ENCODE measurements around the gene MACF1.
"Not testable (repeated sequence)": the region's sequence is repeated elsewhere in the genome, so short reads cannot be mapped to it uniquely, and the experiment has no call there.

Gene MACF1

GRCh38 chr1:39204441-39205081 lies at the start of gene MACF1:
MACF1 (plus strand) TSS chr1:39204695; CDS start chr1:39205023, 328 bp downstream.
- FAIRE-seq: no peak
- peak; percentile 73 for DNase-seq (ENCODE audit: low spot score)

GRCh38 chr1:39157304-39157703 lies 47.2 kb upstream of the MACF1 start:
- DNase-seq (ENCODE audit: low spot score): no peak
- FAIRE-seq: no peak

- DNase-seq (ENCODE audit: low spot score) (no peak), FAIRE-seq (no peak)
Observed at GRCh38 chr1:39158327-39159086, 46.0 kb upstream of the MACF1 start.

GRCh38 chr1:39159224-39160036 lies 45.1 kb upstream of the MACF1 start:
- DNase-seq (ENCODE audit: low spot score): peak; percentile 64
- no peak for FAIRE-seq

- FAIRE-seq (no peak), DNase-seq (ENCODE audit: low spot score) (no peak)
Observed at GRCh38 chr1:39160703-39161102, 43.8 kb upstream of the MACF1 start.

- FAIRE-seq; DNase-seq (ENCODE audit: low spot score): not testable (repeated sequence)
Observed at GRCh38 chr1:39161811-39162210, 42.7 kb upstream of the MACF1 start.

GRCh38 chr1:39163469-39163868 lies 41.0 kb upstream of the MACF1 start:
- FAIRE-seq (no peak), DNase-seq (ENCODE audit: low spot score) (no peak)

- no peak for FAIRE-seq
- DNase-seq (ENCODE audit: low spot score): no peak
Observed at GRCh38 chr1:39164256-39164655, 40.2 kb upstream of the MACF1 start.

GRCh38 chr1:39165049-39165448 lies 39.4 kb upstream of the MACF1 start:
- no peak for FAIRE-seq

GRCh38 chr1:39165488-39165887 lies 39.0 kb upstream of the MACF1 start:
- FAIRE-seq (no peak), DNase-seq (ENCODE audit: low spot score) (no peak)

More at GRCh38 chr1:39165049-39165448, 39.4 kb upstream of the MACF1 start:
- DNase-seq (ENCODE audit: low spot score): no peak

- DNase-seq (ENCODE audit: low spot score): no peak
- FAIRE-seq: no peak
Observed at GRCh38 chr1:39167632-39168209, 36.8 kb upstream of the MACF1 start.

GRCh38 chr1:39168301-39169080 lies 36.0 kb upstream of the MACF1 start:
- FAIRE-seq (no peak), DNase-seq (ENCODE audit: low spot score) (no peak)

GRCh38 chr1:39170731-39171667 lies 33.5 kb upstream of the MACF1 start:
- no peak for FAIRE-seq

GRCh38 chr1:39173119-39173994 lies 31.1 kb upstream of the MACF1 start:
- DNase-seq (ENCODE audit: low spot score): no peak
- no peak for FAIRE-seq

More at GRCh38 chr1:39170731-39171667, 33.5 kb upstream of the MACF1 start:
- no peak for DNase-seq (ENCODE audit: low spot score)

- FAIRE-seq: no peak
- no peak for DNase-seq (ENCODE audit: low spot score)
Observed at GRCh38 chr1:39173995-39174380, 30.5 kb upstream of the MACF1 start.

GRCh38 chr1:39174390-39175081 lies 30.0 kb upstream of the MACF1 start:
- FAIRE-seq (no peak), DNase-seq (ENCODE audit: low spot score) (no peak)

- no peak for DNase-seq (ENCODE audit: low spot score)
- FAIRE-seq: no peak
Observed at GRCh38 chr1:39177706-39178105, 26.8 kb upstream of the MACF1 start.

All from urothelium cell line (cell line).